GM19467 (cell line): ENCODE results near the gene ADGRL2.

Source experiments
- ATAC-seq: cut with Tn5 transposase; IDR thresholded peaks from one replicate; pipeline ENCODE4 v1.9.1; 2021; ENCODE audit warnings: mild to moderate bottlenecking, moderate library complexity; ENCODE audit not compliant: unreplicated experiment

Gene ADGRL2

DNA sequence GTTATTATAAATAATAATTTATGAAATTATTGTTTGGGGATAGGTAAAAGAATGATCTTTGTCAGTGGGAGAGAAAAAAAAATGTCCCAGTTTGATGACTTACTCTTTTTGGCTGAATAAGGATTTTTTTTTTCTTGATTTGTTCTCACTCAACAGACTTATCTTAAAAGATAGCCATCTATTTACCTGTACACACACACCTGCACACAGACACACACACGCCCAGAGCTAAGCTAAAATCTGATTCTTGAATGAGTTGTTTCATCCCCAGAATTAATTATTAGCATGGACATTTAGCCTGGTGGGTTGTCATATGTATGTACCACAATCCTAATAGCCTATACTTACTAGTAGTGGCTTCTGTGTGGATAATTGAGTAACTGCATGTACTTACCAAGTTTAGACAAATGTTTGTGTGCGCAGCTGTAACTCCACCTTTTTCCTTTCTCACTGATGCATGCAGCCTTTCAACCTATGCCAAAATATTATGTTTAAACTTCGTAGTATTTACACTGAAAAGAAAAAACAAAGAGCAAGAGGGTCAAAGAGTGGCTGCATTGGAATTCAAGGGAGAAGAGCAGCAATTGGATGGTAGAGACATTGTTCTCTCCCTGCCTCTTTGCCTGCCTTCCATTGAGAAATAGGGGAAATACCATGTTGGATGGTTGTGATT lies 174.3 kb downstream of the ADGRL2 start:
- ATAC-seq, result no peak

DNA sequence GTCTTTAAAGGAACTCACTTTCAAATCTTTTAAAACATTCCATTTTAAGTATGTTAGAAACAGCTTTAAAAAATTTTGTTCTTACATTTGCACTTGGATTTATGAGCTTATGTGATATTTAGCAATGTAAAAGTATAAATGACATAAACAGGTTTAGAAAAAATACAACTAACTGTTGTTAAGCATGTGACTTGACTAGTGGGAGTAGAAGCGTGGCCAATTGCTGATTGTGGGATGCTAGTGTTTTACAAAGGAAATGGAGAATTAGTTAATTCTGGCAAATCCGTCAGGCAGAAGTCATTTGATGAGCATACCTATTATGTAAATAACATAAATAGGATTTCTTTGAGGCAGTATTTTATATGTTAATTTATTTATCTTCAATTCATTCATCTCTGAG lies 175.8 kb downstream of the ADGRL2 start:
- no peak for ATAC-seq

DNA sequence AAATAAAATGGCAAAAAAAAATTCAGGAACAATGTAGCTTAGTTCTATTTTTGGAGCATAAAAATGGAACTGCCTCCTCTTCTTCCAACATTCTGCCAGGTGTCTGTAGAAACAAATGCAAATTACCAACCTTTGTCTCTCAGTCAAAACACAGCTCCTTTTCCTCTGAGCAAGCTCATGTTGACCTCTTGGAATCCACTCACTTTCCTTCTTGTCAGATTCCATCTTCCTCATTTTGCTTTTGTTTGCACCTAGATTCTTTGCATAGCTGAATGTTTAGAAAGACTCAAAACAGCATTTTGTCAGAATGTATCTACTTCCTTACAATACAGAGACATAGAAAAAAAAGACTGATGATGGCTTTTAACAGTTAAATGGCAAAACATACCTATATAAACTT lies 178.2 kb downstream of the ADGRL2 start:
- no peak for ATAC-seq

- ATAC-seq, result no peak
Measured at GRCh38 chr1:81982523-81982922, 181.8 kb downstream of the ADGRL2 start.

DNA sequence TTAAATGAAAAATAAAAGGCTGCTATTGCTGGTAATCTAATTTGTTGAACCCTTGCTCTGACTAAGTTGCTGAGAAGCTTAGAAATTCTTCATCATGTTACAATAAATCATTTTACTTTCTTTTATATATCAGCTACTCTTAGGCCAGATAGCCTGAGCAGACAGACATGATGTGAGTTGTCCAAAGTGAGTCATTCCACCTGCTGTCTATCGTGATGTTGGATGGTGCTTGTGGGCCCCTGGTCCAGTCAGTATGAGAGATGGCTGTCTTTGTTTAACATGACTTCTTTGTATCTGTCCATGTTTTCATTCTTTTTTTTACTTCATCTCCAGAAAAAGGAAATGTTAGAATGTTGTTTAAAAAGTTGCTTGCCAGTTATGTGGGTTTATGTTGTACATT lies 188.8 kb downstream of the ADGRL2 start:
- no peak for ATAC-seq

DNA sequence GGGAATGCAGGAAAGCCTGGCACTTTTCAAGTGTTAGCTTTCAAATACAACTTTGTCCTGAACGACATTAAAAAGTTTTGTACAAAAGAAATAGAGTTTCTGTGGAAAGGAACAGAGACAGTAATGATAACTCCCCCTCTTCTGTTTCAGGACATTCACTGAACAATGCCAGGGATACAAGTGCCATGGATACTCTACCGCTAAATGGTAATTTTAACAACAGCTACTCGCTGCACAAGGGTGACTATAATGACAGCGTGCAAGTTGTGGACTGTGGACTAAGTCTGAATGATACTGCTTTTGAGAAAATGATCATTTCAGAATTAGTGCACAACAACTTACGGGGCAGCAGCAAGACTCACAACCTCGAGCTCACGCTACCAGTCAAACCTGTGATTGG lies 189.5 kb downstream of the ADGRL2 start:
- ATAC-seq, result no peak

GRCh38 chr1:81998165-81998564 lies 197.4 kb downstream of the ADGRL2 start:
- no peak for ATAC-seq

DNA sequence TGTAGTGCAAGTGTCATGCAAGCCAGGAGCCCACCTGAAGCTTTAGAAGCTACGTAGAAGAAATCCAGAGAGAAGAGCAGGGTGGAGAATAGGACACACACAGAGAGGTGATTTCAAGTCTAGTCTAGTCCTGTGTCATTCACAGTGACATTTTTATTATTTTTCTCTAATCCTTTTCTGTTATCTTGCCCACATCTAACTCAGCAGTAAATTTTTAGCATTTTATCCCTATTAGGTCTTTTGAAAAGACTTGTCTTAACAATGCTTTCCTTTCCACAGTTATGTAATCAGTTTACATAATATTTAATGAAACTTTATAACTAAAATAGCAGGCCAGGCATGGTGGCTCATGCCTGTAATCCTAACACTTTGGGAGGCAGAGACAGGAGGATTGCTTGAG lies 198.6 kb downstream of the ADGRL2 start:
- ATAC-seq, result no peak

DNA sequence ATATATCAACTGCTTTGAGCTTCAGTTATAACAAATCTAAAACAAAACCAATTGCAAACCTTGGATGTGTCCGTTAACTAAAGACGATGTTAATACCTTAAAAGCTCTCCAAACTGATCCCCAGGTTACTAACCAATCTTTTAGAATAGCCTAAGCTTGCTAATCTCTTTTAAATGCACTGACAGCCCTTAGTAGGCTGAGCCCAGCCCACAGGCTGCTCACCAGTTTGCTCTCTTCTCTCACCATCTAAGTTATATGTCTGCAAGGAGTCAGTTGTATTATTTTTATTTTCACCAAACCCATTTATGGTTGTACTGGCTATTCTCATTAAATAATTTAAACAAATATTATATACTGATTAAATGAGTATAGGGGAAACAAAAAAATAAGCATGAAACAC lies 199.5 kb downstream of the ADGRL2 start:
- no peak for ATAC-seq

DNA sequence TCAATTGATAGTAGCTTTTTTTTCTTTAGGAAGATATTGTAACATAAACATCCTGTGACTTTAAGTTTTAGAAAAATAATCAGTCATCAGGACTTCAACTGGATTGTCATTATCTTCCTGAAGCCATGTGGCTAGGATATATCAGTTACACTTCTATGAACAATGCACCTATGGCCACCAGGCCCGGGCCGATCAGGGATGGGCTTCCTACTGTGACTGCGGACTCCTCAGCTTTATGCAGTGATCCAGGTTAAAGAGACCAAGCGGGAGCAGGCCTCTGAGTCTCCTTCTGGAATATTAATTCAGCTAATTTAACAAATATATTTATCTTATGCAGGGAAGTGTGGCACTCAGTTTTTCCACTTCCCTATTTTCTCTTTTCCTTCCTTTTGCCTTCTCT lies 200.6 kb downstream of the ADGRL2 start:
- no peak for ATAC-seq

- ATAC-seq, result no peak
Measured at GRCh38 chr1:82007804-82008203, 207.1 kb downstream of the ADGRL2 start.

DNA sequence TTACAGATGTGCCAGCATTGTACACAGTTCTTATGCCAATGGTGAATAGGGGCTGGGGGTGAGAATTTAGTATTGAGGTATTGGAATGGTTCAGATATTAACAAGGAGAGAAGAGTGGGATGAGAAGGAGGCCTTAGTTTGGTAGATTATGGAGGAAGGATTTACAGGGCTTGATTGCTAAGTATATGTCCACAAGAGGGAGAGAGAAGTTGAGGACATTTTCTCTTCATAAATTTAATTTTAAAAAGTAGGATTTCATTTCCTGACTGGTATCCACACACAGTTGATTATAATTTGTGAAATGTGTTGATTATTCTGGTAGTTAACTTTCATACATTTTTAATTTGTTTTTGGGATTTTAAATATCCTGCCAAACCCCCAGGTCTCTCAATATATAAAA lies 213.0 kb downstream of the ADGRL2 start:
- ATAC-seq, result no peak

- ATAC-seq, result no peak
Measured at GRCh38 chr1:82015444-82015843, 214.7 kb downstream of the ADGRL2 start.

DNA sequence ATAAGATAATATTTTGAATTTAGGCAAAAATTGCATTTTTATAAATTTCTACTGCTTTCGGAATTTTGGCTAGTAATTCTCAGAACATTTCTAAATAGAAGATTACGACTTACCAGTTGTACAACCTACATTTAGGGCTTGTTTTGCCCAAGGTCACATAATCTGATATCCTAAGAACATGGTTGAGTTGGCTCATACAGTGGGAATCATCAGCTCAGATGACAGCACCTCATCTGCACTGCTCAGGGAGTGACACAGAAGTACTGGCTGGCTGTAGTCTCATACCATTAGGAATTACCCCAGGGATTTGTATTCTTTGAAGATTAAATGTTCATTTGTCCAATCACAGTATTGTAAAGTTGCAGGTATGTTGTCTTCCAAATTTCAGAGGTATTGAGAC lies 217.6 kb downstream of the ADGRL2 start:
- ATAC-seq, result no peak

DNA sequence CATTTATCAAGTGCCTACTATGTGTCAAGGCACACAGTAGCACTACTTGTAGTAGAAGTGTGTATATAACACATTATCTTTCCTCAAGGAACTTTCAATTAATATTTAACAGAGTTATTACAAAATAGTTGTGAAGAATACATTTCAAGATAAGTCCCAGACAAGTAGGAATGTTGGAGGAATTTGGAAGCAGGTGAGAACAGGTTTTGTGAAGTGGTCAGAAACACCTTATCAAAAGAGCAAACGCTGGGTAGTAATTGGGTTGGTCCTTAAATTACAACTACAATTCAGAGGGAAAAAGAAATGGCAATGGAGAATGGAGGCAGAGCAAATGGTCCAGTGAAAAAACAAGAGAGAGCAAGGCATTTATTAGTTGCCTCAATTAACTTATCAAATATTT lies 218.8 kb downstream of the ADGRL2 start:
- no peak for ATAC-seq

- ATAC-seq, result no peak
Measured at GRCh38 chr1:82030830-82031229, 230.1 kb downstream of the ADGRL2 start.

DNA sequence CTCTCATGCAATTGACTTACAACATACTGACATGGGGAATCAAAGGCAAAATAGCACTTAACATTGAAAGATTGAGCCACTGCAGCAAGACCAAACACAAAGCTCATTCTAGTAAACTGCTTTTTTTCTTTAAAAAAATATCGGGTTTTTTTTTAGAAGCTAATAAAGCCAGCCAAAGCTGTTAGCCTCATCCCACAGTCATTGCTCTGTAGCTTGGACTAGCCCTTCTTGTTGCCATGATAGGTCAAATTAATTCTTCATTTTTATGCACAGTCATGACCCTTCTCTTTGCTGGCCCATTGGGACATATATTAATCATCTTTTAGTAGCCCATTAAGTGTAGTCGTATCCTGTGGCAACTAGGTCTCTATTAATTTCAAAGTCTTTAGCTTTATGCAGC lies 231.3 kb downstream of the ADGRL2 start:
- no peak for ATAC-seq

DNA sequence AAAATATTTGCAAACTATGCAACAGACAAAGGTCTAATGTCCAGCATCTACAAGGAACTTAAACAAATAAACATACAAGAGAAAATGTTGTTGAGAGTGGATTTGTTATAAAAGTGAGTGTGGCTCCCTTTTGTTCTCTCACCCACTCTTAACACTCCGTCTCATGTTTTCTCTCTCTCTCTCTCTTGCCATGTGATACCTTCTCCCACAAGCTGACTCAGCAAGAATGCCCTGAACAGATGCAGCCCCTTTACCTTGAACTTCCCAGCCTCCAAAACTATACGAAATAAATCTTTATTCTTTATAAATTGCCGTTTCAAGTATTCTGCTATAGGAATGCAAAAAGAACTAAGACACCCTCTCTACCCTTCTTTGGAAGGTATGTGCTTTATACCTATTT lies 234.1 kb downstream of the ADGRL2 start:
- ATAC-seq, result no peak
